HPDE6-E6E7 (cell line): ENCODE data around the gene LRTM1.

Source experiments
- DNase-seq: peaks from one replicate; pipeline ENCODE4 v3.0.0; 2011; ENCODE audit warnings: missing footprints; ENCODE audit errors: extremely low spot score

Gene LRTM1

GRCh38 chr3:54940971-54941370 lies 13.1 kb upstream of the LRTM1 start:
- no peak for DNase-seq

DNA sequence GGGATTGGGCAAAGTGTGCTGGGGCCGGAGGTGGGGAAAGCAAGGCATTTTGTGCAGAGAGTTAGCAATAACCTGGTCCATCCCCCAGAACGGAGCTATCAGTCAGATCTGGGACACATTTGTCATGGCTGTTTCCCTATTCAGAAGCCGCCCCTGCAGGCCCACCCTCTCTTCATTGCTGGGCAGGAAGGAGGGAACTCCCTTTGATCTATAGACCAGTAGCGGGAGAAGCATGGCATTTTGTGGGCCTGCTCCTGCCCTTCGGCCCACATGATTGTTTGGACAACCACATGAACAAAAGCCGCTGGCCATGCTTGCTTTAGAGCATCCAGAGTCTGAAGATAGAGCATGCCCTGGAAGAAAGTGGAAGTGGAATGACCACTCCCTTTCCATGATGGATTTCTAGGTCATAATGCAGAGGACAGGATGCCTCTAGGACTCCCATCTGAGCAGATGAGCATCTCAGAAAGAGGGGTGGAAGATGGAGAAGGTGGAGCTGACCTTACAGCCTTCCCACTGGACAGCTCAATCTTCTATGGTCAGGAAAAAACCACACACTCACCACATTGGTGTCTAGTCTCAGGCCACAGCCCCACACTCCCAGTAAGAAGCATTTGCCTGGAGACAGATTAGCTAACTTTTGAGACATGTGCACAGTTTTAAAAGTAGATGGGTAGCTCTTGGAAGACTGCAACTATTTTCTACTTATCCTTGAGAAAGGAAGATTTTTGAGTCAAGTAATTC lies 11.9 kb upstream of the LRTM1 start:
- DNase-seq = no peak

DNA sequence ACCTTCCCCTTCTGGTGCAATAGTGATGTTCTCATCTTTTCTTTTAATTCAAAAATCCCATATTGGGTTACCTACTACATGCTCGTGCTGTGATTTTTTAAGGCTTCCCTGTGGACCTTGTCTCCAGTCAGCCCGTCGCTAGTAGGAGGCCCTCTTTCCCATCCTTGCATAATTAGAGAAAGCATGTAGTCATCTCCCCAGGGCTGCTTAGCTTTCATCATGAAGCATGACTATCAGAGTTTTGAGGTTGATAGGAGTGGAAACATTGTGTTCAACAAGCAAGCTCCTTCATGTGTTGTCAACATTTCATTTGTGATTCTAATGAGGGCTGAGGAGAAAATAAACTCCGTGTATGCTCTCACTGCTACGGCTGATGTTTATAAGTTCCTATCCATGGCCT lies 8.7 kb upstream of the LRTM1 start:
- no peak for DNase-seq

DNA sequence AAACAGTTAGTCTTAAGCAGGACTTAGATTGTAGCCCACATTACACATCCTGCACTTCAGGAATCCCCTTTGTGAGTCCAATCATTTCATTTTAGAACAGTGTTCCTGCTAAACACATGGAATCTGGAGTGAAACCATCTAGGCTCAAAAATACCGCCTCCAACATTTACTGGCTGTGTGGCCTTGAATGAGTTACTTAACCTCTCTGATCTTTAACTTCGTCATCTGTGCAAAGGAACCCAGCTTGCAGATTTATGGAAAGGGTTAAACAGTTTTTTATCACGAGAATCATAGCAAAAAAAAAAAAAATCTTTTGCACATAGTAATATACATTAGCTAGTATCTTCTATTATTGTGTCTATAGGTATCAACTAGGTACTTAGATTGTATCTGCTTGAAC lies 8.0 kb upstream of the LRTM1 start:
- no peak for DNase-seq

DNA sequence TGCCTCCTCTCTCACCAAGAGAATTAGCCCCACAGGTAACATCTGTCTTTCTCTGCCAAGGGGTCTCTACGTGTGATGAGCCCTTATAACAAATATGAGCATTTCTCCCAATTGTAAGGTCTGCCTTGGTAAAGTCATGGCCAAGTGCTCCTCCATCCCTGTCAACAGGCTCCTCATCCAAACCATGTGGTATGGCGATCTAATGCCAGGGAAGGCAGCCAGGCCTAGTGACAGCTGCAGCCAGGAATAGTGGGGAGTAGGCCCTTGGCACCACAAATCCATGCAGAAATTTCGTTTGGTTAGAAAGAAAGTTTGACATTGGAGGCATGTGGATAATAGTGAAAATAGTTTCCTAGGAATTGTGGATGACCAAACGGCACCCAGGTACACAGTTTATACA lies 4.7 kb upstream of the LRTM1 start:
- DNase-seq = no peak

- no peak for DNase-seq
Measured at GRCh38 chr3:54931182-54931581, 3.3 kb upstream of the LRTM1 start.

DNA sequence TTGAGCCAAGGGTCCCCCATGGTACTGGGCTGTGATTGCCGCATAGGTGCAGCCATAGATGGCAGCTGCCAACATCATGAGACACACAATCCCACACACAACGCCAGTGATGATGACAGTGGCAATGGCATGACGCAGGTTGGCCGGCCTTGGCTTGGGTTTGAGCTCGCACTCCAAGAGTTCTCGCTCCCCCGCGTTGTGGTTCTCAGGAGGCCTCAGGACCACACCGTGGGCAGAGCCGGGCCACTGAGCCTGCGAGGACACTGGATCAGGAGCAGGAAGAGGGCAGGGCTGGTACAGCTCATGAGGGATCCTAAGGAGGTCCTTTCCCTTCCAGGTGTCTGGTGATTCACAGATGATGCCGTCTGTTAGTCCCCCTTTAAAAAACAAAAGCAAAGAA lies 9.3 kb downstream of the LRTM1 start:
- DNase-seq = no peak

- no peak for DNase-seq
Measured at GRCh38 chr3:54917862-54918261, 10.0 kb downstream of the LRTM1 start.

DNA sequence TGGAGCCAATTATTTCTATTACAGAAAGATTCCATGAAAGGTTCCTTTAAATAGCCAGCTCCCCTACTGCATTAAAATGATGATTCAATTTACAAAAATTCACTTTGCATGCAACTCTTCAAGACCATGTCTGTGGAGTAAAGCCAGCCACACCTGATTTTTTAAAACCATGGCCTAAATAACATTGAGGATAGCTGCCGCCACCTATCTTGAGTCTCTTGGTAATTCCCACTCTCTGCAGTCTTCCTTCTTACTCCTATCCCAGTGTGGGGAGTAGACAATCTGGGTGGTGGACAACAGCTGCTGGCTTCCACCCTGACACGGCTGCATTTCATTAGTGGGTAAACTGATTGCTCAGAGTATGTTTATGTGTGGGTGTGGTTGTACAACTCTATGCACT lies 10.7 kb downstream of the LRTM1 start:
- no peak for DNase-seq

DNA sequence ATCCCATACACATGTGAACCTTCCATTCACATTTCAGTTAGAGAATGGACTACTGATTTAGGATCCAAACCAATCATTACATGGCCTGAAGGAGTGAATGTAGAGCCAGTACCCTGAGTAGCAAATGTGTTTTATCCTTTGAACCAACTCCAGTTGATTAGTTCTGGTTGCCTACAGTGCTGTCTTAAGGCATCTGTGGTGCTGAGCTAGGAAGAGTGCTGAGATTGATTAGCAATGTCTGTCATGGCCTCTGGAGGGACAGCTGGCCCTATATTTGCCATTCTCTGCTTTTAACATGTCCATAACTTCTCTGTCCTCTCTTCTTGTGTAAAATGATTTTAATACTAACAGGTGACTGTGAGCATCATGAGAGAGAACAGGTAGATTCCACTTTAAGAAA lies 11.1 kb downstream of the LRTM1 start:
- no peak for DNase-seq

GRCh38 chr3:54915976-54916375 lies 11.9 kb downstream of the LRTM1 start:
- DNase-seq = no peak

GRCh38 chr3:54915181-54915580 lies 12.7 kb downstream of the LRTM1 start:
- DNase-seq = no peak

- no peak for DNase-seq
Measured at GRCh38 chr3:54914180-54914579, 13.7 kb downstream of the LRTM1 start.

GRCh38 chr3:54909191-54909590 lies 18.7 kb downstream of the LRTM1 start:
- DNase-seq = no peak

GRCh38 chr3:54906763-54907162 lies 21.1 kb downstream of the LRTM1 start:
- no peak for DNase-seq

GRCh38 chr3:54905920-54906319 lies 21.9 kb downstream of the LRTM1 start:
- no peak for DNase-seq

DNA sequence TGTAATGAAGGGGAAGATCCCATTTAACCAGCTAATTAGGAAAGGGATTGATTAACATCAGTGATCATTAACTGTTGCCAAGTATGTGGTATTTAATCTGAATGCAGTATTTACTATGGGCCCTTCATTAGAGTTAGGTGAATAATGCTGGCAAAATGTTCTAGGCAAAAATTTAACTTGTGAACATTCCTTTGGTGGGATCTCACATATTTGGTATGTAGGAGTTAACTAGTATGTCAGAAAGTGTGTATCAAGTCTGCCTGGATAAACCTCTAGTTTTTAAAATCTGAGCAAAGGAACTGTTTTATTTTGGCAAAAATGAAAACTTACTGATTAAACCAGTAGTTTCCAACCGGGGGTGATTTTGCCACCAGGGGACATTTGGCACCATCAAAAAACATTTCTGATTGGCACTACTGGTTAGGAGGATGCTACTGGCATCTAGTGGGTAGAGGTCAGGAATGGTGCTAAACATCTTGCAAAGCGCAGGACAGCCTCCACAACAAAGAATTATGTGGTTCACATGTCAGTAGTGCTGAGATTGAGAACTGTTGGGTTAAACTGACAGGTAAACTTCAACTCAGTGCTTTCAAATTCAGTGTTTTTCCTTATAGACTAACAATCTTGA lies 22.5 kb downstream of the LRTM1 start:
- no peak for DNase-seq

DNA sequence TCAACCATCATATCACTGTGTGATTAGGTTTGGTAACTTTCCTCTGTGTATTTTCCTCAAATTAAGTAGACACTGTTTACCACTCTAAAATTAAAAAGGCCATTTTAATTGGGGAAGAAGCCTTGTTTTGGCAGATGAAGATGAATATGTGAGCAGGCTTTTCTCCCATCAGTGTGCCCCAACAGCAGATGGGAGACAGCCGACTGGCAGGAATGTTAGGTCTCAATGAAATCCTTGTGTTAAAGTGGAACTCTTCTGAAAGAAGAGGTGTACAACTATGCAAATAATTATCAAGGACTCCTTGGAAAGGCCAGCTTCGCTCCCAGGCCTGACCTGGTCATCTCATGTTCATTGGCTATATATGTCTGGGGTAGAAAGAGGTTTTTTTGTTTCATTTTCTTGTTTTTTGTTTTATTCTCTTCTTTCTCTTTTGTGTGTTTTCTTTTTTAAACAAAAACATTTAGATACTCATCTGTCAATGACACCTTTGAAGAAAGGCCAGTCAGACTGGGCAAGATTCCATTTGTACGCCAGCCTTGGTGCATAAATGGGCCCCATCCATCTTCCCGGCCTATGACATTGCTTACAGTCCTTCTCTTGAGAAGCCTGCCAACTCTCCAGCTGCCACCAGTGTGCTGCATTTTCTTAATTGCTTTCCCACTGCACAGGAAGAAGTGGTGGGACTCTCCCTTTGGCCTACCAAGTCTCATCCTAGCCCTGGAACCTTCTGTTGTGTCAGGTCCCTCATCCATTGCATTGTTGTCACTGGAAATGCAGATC lies 25.8 kb downstream of the LRTM1 start:
- DNase-seq = no peak

- DNase-seq = no peak
Measured at GRCh38 chr3:54900838-54901591, 26.8 kb downstream of the LRTM1 start.

- DNase-seq = no peak
Measured at GRCh38 chr3:54899273-54899672, 28.6 kb downstream of the LRTM1 start.

- no peak for DNase-seq
Measured at GRCh38 chr3:54897028-54897711, 30.7 kb downstream of the LRTM1 start.

DNA sequence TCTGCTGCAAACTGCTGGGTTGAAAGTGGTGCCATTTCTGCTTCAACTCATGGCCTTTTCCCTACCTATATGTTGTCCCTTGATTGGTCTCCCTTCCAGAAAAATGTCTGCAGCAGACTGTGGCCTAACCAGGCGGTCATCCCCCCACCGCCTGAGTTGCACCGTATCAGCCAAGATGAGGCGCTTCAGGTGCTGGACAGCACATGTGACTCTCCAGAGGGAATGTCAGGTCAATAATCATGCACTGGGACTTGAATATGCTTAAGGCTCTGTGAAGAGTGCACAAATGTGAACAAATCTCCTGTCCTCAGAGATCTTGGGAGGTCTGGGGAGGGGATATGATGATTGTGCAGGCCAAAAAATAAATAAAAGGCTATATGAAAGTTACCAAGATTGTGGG lies 32.2 kb downstream of the LRTM1 start:
- no peak for DNase-seq
